DLD1 (cell line): ENCODE data around the gene VPS50.
"Not testable (repeated sequence)": the region's sequence is repeated elsewhere in the genome, so short reads cannot be mapped to it uniquely, and the experiment has no call there.

ENCODE experiments used
- in situ Hi-C: cut with HindIII; loops from 2 replicates; pipeline ENCODE4 v1.10.0; 2017; ENCODE audit warnings: low sequenced_read_pairs

Gene VPS50

GRCh38 chr7:93326291-93326690 lies 94.1 kb downstream of the VPS50 start:
- in situ Hi-C loops: not testable (repeated sequence)

GRCh38 chr7:93327006-93327633 lies 95.0 kb downstream of the VPS50 start:
- in situ Hi-C loops: no loop called here

GRCh38 chr7:93331706-93332105 lies 99.5 kb downstream of the VPS50 start:
- in situ Hi-C loops: no loop called here

- in situ Hi-C loops: no loop called here
These were observed 100.0 kb downstream of the VPS50 start for GRCh38 chr7:93332172-93332571.

GRCh38 chr7:93337052-93337451 lies 104.9 kb downstream of the VPS50 start:
- in situ Hi-C loops: no loop called here

DNA sequence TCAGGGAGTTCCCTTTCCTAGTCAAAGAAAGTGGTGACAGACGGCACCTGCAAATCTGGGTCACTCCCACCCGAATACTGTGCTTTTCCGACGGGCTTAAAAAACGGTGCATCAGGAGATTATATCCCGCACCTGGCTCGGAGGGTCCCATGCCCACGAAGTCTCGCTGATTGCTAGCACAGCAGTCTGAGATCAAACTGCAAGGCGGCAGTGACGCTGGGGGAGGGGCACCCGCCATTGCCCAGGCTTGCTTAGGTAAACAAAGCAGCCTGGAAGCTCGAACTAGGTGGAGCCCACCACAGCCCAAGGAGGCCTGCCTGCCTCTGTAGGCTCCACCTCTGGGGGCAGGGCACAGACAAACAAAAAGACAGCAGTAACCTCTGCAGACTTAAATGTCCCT lies 110.0 kb downstream of the VPS50 start:
- in situ Hi-C loops: not testable (repeated sequence)

- in situ Hi-C loops: no loop called here
These were observed 118.2 kb downstream of the VPS50 start for GRCh38 chr7:93350338-93350737.

- in situ Hi-C loops: no loop called here
These were observed 120.7 kb downstream of the VPS50 start for GRCh38 chr7:93352881-93353280.

- in situ Hi-C loops: no loop called here
These were observed 122.6 kb downstream of the VPS50 start for GRCh38 chr7:93354815-93355214.

DNA sequence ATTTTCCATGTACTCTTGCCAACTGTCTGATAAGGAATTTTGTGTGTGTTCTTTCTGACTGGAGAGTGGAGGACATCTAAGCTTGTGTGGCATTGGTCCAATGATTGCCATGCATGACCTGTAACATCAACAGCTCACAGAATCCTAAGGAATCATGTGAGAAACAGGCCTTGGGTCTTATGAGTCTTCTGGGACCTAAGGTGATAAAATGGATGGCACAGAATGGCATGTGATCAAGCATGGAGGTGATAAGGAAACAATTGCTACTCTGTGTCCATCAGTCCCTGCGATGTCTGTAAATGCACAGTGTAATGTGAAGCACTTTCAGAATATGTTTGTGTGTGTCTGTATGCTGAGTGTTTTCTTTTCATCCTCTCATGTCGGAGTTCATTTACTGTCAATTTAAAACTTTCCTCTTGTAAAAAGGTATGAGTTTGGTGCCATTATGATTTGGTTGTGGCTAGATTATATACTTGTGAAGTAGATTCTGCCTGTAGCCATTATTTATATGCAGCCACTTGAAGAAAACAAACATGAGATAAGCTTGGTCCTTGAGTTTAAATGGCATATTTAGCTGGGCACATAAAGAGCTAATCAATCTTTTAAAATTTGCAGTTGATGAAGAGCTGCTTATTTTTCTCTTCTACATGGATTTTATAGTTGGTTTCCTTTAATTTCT lies 127.5 kb downstream of the VPS50 start:
- in situ Hi-C loops: no loop called here

DNA sequence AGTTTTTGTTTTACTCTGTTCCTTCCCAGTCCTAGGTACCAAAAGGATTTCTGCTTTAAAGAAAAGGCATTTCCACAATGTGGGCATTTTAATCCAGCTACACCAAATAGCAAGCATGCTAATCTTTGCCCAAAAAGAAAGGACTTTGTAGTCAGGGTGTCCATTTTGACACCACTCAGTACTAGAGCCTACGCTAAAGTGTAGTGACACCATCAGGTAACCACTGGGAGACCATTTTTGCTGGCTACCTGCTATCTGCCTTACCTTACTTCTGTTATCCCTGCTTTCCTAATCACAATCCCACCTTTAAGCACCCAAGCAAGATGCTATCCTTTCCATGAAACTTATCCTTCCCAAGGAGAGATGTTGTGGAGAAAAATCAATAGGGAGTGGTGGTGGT lies 129.7 kb downstream of the VPS50 start:
- in situ Hi-C loops: no loop called here

- in situ Hi-C loops: no loop called here
These were observed 132.6 kb downstream of the VPS50 start for GRCh38 chr7:93364806-93365205.

DNA sequence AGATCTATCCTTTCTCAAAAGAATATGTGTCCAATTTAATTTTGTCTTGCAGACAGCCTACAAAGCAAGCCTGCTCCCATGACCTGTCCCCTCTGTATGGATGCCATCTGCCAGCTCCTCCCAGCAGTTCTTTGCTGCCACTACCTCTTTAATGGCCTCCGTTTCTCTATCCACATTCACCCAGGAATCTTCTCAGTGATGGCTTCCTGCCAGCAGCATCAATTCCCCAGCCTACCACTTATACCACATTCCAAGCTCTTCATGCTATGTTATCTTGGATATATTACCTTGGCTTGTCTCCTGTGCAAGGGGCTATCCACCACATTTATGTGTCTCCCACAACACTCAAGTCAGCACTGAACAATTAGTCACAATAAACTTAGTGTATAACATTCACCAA lies 133.2 kb downstream of the VPS50 start:
- in situ Hi-C loops: no loop called here

DNA sequence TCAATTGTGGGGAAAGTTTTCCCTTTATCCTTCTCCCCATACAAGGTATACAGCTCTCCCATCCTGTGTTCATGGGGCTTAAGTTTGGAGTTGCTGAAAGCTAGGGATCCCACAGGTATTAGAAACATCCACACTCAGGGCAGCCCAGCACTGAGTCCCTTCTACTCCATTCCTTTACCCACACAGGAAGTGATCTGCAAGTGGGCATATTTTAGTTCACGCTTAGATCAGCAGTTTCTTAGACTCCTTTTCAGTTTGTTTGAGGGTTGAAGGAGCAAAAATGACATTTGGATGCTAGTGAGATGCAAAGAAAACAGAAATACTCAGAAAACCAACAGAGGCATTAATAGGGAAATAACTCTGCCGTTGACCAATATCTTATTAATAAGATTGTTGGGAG lies 134.7 kb downstream of the VPS50 start:
- in situ Hi-C loops: no loop called here

DNA sequence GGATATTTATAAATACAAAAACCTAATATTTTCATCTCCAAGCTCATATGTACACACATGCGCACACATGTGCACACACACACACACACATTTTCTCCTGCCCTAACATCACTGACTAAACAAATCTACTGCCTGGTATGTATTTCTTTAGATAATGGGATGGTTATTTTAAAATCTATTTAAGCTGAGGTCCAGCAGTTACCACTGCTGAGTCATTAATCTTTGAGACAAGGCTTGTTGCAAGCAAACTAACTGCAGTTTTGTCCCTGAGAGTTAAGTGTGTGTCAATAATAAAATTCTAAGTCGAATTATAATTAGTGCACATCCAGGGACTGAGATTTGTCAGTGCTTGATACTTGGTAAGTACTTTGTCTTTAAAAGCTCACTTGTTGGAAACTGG lies 135.1 kb downstream of the VPS50 start:
- in situ Hi-C loops: no loop called here

- in situ Hi-C loops: not testable (repeated sequence)
These were observed 138.8 kb downstream of the VPS50 start for GRCh38 chr7:93370937-93371336.

DNA sequence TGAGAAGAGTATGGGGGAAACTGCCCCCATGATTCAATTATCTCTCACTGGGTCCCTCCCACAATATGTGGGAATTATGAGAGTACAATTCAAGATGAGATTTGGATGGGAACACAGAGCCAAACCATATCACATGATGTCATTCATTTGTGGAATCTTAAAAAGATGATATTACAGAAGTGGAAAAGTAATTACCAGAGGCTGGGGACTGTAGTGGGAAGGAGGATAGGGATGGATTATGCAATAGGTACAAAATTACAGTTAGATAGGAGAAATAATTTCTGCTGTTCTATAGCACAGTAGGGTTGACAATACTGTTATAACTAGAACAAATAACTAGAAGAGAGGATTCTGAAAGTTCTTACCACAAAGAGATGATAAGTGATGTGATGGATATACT lies 141.4 kb downstream of the VPS50 start:
- in situ Hi-C loops: no loop called here

DNA sequence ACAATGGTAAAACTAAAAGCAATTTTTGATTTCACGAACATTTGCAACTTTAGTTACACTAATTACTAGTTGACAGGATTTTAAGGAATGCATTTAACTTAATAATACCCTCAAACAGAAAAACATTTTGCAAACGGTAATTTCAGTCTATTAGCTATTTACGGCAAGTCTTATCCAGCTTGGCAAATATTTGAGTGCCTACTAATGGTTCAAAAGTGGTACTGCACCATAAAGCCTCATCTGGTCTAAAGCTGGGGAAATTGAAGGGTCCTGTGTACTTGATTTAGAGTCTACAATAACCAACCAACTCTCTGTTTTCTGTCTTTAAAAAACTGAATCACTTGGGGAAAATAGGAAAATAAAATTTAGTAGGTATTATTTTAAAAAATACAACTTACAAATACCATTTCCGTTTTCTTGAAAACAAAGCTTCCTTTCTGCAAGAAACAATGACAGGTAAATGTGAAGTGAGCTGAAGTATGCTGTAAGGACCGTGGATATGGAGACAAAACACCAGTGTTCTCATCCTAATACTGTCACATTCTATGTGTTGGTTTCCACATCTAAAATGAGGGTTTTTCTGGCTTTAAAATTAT lies 142.3 kb downstream of the VPS50 start:
- in situ Hi-C loops: no loop called here

GRCh38 chr7:93375603-93376002 lies 143.4 kb downstream of the VPS50 start:
- in situ Hi-C loops: no loop called here

DNA sequence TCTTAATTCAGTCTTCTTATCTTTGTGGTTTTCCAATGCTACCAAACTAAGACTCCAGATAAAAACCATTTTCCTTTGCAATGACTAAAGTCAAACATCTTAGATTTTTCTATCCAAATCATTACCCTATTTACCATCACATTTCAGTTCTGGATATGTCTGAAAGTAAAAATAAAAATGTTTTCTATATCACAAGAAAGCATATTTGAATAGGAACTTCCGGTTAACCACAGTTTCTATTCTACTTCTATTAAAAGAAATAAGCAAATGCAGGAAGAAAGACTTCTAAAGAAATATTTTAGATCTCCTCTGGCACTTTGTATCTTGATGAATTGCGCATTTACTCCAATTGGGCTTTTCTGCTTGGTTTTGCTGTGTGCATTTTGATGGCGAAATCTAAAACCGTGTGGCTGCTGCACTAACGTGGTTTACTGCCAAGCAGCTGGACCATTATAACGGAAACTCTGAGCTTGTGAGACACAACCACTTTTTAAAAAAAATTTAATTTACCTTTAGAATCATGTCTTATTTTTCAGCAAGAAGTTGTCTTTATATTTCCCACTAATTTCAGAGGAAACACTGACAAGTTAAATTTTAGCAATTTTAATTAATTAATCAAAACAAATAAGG lies 146.1 kb downstream of the VPS50 start:
- in situ Hi-C loops: no loop called here

DNA sequence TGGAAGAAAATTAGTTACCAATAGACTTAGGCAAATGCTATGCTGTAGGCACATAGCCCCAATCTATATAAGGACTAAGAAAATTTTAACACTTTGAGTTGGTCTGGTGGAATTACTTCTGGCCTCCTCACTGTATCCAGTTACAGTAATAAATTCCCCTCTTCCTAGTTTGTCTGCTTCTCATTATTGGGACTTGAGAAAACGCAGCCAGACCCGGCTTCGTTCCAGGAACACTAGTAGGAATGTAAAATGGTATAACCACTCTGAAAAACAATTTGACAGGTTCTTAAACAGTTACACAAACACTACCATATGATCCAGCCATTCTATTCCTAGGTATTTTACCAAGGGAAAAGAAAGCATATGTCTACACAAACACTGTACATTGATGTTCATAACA lies 150.2 kb downstream of the VPS50 start:
- in situ Hi-C loops: no loop called here

DNA sequence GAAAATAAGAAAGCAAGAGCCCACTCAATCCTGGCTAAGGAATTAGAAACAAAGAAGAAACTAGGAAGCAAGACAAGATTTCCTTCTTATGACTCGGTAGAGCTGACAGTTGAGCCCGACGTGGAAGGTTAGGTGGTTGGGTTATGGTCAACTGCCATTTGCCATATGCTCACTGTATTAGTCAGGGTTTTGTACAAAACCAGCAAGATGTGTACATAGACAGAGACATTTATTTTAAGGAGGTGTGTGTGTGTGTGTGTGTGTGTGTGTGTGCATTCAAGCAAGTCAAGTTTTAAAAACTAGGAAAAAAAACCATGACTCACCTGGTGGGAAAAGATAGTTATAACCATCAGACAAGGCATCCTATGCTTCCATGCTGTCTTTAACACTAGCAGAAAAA lies 158.5 kb downstream of the VPS50 start:
- in situ Hi-C loops: no loop called here
